Measurements from ENCODE around the gene GNA12. TPM values are rescaled to one million over a fixed set of nuclear protein-coding genes. Genes with fewer than 3 reads are reported as not detected.

The GNA12 gene
- total RNA-seq, 4 donors from 2014 or later, result 23.3 to 30.5 (median 28.7) TPM

DNA sequence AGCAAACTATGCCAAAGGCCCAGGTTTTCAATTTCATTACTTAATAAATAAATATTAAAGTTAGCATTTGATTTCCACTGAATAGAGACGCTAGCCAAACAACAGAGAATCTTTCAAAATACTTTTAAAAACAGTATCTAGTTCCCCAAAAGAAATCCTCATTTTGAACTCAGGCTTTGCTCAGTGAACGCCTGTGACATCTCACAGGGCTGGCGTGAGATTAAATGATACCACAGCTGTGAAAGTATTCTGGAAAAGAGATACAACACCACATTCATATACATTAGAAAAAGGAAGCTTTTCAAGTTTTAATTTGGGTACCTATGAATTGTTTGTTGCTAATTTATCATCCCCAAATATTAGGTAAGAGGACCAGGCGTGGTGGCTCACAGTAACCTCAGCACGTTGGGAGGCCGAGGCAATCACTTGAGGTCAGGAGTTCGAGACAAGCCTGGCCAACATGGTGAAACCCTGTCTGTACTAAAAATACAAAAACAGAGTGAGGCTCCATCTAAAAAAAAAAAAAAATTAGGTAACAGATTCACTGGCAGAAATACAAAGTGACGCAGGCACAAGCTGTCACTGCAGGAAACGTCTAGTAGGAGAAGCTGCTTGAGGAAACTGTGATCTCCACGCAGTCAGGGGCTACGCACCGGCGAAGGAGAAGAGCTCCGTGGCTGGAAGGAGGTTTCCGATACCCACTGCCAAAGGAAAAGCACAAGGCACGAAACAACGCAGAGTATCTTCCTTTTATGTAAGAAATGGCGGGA is 106.2 kb downstream of the GNA12 start:
- TF ChIP-seq, protein P1, sequence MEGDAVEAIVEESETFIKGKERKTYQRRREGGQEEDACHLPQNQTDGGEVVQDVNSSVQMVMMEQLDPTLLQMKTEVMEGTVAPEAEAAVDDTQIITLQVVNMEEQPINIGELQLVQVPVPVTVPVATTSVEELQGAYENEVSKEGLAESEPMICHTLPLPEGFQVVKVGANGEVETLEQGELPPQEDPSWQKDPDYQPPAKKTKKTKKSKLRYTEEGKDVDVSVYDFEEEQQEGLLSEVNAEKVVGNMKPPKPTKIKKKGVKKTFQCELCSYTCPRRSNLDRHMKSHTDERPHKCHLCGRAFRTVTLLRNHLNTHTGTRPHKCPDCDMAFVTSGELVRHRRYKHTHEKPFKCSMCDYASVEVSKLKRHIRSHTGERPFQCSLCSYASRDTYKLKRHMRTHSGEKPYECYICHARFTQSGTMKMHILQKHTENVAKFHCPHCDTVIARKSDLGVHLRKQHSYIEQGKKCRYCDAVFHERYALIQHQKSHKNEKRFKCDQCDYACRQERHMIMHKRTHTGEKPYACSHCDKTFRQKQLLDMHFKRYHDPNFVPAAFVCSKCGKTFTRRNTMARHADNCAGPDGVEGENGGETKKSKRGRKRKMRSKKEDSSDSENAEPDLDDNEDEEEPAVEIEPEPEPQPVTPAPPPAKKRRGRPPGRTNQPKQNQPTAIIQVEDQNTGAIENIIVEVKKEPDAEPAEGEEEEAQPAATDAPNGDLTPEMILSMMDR (IDR thresholded peaks at IDR 0.05; ENCODE audit: low read depth), result no peak

DNA sequence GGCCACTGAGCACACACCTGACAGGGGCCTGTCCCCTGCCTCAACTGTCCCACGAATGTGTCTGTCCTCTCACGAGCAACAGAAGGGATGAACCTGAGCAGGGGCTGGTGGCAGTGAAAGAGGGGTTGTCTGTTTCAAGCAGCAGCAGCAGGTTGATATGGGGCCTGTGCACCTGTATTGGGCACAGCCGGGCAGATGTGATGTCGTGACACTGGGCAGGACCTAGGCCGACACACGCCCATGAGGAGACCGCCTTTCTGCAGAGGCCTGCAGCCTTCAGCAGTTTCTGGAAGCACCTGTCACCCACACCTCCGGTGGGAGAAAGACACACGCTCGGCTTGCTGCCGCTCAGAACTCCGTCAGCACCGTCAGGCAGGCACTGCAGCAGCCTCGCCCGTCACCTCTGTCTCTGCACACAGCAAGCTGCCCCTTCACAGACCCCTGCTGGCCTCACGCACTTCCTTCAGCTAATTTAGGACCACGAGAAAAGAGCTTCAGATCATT is 107.6 kb downstream of the GNA12 start:
- TF ChIP-seq, protein P1 (IDR thresholded peaks at IDR 0.05; ENCODE audit: low read depth), result no peak

DNA sequence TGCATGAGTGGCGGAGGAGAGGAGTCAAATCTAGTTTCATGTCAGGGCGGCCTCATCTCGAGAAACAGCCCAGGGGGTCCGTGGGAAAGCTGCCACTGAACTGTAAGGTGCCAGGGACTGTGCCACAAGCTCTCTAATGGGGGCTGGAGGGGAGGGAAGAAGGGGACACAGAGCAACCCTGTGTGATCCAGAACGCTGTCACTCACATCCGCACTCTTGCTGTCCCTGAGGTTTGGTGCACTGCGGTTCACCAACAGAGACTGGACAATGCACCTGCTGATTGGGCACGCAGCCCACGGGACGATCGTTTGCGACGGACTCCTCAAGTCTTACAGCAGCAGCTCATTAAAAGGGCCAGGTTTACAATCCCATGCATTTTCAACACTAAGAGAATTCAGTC is 108.4 kb downstream of the GNA12 start:
- TF ChIP-seq, protein P1 (IDR thresholded peaks at IDR 0.05; ENCODE audit: low read depth), result no peak

DNA sequence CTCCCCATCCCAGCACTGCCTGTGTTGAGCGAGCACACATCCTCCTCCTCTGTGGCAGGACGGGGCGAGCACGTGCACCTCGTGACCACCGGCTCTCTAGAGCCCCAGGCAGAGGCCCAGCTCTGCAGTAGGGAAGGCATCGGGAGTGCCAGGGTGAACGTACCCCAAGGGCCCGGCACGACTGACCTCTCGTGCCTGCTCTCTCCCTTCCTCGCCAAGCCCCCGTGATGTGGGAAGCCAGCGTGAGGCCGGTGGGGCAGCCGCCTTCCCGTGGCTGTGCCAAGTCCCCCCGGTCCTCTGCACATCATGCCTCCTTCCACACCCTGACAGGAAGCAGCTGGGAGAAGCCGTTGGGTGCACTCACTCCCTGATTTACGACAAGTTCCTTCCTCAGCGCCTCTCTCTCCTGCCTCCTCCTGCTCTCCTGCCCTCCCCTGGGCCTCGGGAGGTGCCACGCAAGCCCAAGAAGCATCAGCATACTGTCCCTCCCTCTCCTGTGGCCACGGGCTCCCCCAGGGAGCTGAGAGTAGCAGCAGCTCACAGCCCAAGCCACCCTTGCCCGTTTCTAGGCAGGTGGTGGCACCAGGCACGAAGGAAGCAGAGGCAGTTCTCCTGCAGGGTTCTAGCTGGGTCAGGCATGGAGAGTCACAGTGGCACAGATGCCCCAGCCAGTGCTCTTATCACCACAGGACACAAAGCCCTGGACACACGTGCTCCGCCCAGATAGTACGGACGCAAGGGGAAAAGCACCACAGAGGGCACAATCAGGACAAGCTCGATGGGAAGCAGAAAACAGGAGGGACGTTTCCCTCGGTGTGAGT is 109.1 kb downstream of the GNA12 start:
- TF ChIP-seq, protein P1 (IDR thresholded peaks at IDR 0.05; ENCODE audit: low read depth), result no peak

DNA sequence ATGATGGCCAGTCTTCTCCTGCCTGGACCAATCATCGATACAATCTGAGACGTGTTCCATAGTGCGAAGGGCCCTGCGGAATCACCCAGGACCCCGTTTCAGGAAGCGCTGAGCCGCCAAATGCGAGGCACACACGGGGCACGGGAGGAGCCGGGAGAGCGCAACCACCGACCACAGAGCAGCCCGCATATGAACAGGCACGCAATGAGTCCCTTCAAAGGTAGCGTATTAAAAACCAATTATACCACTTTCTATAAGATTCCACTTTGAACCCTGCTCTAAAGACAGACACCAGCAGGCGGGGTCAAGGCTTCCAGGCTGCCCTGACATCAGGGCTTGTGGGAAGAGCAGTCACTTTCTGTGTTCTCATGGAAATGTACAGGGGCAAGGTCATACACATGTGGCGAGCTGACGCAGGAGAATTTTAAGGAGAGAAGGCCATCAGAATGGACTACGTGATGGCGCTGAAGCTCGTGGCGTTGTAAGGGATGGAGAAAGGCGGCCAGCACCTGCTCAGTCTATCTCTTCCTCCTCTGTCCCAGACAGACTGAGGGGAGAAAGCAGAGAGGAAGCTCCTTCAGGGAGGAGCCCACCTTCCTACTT is 109.9 kb downstream of the GNA12 start:
- TF ChIP-seq, protein P1 (IDR thresholded peaks at IDR 0.05; ENCODE audit: low read depth), result no peak

DNA sequence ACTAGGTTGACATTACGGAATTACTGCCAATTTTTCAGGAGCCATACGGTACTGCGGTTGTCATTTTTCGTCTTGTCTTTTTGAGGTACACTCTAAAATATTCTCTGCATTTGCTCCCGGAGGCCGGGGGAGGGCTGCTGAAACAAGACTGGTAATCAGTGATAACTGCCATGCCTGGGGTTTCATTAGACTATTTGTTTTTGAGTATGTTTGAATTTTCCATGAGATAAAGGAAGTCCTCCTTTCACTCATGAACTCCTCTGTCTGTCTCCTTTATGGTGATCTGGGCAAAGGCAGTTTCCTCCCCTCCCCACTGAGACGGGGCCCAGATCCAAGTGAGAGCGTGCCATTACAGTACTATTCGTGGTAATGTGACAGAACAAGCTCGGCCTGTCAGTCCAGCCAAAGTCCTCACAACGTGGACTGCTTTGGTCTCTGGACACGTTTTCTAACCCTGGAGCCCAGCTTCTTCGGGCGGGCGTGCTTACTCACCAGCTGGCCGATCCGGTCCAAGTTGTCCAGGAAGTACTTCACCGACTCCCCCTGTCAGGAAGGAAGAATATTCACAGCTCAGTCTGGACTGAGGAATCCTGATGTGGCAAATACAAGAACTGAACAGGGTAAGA is 111.0 kb downstream of the GNA12 start:
- TF ChIP-seq, protein P1 (IDR thresholded peaks at IDR 0.05; ENCODE audit: low read depth), result no peak
